Tibial nerve (tissue), 4 donors: Measurements from ENCODE around the gene LRRC56. TPM values are rescaled to one million over a fixed set of nuclear protein-coding genes. Genes with fewer than 3 reads are reported as not detected.

Experiments used
- DNase-seq, 2 donors: peaks; one replicate each; pipeline ENCODE4 v3.0.0-alpha.2; 2019; ENCODE audit warnings: low spot score in 2 of 2
- H3K27ac ChIP-seq, 4 donors: fragments of 200-600 bp; sonication (generic) in 3 of 4; one replicate each; pipeline ENCODE4 v1.5.1; 2017 to 2019; ENCODE audit warnings: mild to moderate bottlenecking in 1 of 4
- H3K27me3 ChIP-seq, 2 donors: fragments of 200-600 bp; sonication (generic) in 1 of 2; one replicate each; pipeline versions ENCODE4 v1.5.1 to v1.6.0; 2017 to 2019
- H3K36me3 ChIP-seq, 3 donors: fragments of 200-600 bp; sonication (generic); one replicate each; pipeline ENCODE4 v1.5.1; 2018 to 2019
- H3K4me1 ChIP-seq, 4 donors: fragments of 200-600 bp; sonication (generic) in 3 of 4; one replicate each; pipeline ENCODE4 v1.5.1; 2017 to 2019
- H3K4me3 ChIP-seq, 4 donors: fragments of 200-600 bp; sonication (generic) in 3 of 4; one replicate each; pipeline ENCODE4 v1.5.1; 2017 to 2019; ENCODE audit warnings: mild to moderate bottlenecking in 1 of 4, moderate library complexity in 1 of 4
- H3K9me3 ChIP-seq, 4 donors: fragments of 200-600 bp; sonication (generic) in 3 of 4; one replicate each; pipeline ENCODE4 v1.5.1; 2017 to 2019
- EP300 ChIP-seq, 2 donors: sonication (generic); formaldehyde crosslinking; IDR thresholded peaks; one replicate each; pipeline ENCODE4 v1.6.1; 2017; ENCODE audit warnings: antibody characterized with exemption in 2 of 2, mild to moderate bottlenecking in 1 of 2
- POLR2A ChIP-seq, 2 donors: fragments of 450-650 bp; IDR thresholded peaks; one replicate each; pipeline ENCODE4 v1.6.1; 2017; ENCODE audit warnings: antibody characterized with exemption in 2 of 2, mild to moderate bottlenecking in 2 of 2, moderate library complexity in 2 of 2
- WGBS, 2 donors: methylation state at CpG; one replicate each; pipeline ENCODE4 v1.1.5; 2018; 5-methylcytosine and 5-hydroxymethylcytosine counted together
- total RNA-seq, 4 donors: library from RNA; depleted of rRNA; stranded (reverse); fragments of >200 nt; gene quantifications; one replicate each; pipeline ENCODE4 v1.1.0, GENCODE V29; 2016
- TF ChIP-seq, protein P1 (sequence below), 5 experiments: fragments of 200-600 bp in 3 of 5; fragments of 450-650 bp in 2 of 5; sonication (generic) in 3 of 5; IDR thresholded peaks; one replicate each; pipeline ENCODE4 v1.5.1; 2016 to 2019; ENCODE audit warnings: antibody characterized with exemption in 5 of 5, mild to moderate bottlenecking in 3 of 5, moderate library complexity in 2 of 5

The LRRC56 gene, protein sequence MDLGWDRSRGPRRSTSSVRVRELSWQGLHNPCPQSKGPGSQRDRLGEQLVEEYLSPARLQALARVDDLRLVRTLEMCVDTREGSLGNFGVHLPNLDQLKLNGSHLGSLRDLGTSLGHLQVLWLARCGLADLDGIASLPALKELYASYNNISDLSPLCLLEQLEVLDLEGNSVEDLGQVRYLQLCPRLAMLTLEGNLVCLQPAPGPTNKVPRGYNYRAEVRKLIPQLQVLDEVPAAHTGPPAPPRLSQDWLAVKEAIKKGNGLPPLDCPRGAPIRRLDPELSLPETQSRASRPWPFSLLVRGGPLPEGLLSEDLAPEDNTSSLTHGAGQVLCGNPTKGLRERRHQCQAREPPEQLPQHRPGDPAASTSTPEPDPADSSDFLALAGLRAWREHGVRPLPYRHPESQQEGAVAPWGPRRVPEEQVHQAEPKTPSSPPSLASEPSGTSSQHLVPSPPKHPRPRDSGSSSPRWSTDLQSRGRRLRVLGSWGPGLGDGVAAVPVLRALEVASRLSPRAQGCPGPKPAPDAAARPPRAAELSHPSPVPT
- total RNA-seq = 1 to 10 TPM in 1 of 4 donors, under 1 TPM in 2, not detected in 1; 0.22 to 1.4 (median 0.60) TPM

DNA sequence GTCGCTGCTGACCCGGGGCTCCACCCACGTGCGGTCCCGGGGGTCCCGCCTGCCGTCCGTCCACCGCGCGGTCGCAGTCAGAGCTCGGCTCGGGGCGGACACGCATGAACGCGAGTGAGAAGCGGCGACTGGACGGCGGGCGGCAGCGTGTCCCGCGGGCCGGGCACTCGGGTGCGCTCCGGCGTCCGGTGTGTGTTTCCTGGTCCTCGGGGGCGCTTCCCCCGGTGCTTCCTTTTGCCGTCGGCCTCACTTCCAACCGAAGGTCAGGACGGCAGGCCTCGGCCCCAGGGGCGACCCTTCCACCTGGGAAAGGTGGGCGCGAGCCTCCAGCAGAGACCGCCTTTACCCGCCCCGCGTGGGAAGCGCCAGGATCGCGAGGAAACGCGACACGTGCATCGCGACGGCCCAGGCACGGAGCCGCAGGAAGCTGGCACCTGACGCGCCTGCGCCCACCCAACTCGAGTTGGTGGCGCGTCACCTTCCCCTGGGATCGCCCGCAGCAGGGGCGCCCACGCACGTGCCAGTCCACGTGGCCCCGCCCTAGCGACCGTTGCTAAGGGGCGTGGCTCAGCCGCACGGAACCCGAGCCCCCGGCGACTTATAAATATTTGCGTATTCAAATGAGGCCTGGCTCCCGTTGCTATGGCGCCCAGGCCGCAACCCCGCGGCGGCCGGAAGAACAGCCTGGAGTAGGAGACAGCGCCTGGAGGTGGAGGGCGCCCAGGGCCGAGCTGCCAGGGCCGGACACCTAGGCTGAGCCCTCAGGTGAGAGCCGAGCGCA is at the start of gene LRRC56:
LRRC56 (plus strand) TSS at position 687 of the 781 bp plus-strand sequence. CDS start 3,158 bp downstream, outside the sequence.
- no peaks in the 10 kb centered on the region for H3K27me3 ChIP-seq
- H3K36me3 ChIP-seq = peaks cover 0 to 20% (median 0%) of the 10 kb centered on the region in 3 donors
- H3K27ac ChIP-seq = peak within 1 kb of the TSS; percentile 51 to 92 (median 89)
- TF ChIP-seq EP300 (IDR thresholded peaks at IDR 0.05) = peak; percentile 62 to 64
- TF ChIP-seq, protein P1, sequence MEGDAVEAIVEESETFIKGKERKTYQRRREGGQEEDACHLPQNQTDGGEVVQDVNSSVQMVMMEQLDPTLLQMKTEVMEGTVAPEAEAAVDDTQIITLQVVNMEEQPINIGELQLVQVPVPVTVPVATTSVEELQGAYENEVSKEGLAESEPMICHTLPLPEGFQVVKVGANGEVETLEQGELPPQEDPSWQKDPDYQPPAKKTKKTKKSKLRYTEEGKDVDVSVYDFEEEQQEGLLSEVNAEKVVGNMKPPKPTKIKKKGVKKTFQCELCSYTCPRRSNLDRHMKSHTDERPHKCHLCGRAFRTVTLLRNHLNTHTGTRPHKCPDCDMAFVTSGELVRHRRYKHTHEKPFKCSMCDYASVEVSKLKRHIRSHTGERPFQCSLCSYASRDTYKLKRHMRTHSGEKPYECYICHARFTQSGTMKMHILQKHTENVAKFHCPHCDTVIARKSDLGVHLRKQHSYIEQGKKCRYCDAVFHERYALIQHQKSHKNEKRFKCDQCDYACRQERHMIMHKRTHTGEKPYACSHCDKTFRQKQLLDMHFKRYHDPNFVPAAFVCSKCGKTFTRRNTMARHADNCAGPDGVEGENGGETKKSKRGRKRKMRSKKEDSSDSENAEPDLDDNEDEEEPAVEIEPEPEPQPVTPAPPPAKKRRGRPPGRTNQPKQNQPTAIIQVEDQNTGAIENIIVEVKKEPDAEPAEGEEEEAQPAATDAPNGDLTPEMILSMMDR (IDR thresholded peaks at IDR 0.05) = no peak
- TF ChIP-seq POLR2A (IDR thresholded peaks at IDR 0.05) = peak in 1 of 2 donors; percentile 40
- peaks cover 0 to 46% (median 31%) of the 10 kb centered on the region in 4 donors for H3K4me1 ChIP-seq
- peak within 1 kb of the TSS; percentile 15 to 98 (median 73) for H3K4me3 ChIP-seq
- no peaks in the 10 kb centered on the region for H3K9me3 ChIP-seq
- DNase-seq = peak; percentile 49 to 51
- WGBS, 2 donors = 6 to 8% methylated on average over 47 to 60 of the region's 93 CpGs

DNA sequence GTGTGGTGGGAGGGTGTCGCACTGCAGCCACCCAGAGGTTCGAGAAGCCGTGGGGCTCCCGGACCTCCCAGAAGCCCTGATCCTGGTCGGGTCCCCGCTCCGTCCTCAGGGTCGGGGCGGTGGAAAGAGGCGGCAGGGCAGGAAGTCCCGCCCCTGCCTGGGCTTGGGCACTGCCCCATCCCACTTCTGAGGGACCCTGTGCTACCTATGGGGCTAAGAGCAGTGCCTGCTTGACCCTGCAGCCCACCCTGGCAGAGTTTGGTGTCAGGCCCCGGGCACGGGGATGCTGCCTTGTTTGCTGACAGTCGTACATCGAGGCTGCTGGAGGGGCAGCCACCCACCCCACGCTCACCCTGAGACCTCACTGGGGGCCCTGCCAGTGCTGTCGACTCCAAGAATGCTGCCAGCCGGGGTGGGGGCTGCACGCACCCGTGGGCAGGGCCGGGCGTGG is 49.7 kb upstream of the LRRC56 start:
- Histone ChIP-seq H3K4me3 (no peak overlapping the region), H3K36me3 (peaks cover 0 to 54% (median 0%) of the 10 kb centered on the region in 3 donors), H3K9me3 (no peaks in the 10 kb centered on the region), H3K27me3 (no peaks in the 10 kb centered on the region), H3K4me1 (no peaks in the 10 kb centered on the region), H3K27ac (no peak overlapping the region)
- no peak for TF ChIP-seq POLR2A (IDR thresholded peaks at IDR 0.05)
- 75 to 91% methylated on average over 7 to 14 of the region's 22 CpGs for WGBS, 2 donors
- DNase-seq = no peak

DNA sequence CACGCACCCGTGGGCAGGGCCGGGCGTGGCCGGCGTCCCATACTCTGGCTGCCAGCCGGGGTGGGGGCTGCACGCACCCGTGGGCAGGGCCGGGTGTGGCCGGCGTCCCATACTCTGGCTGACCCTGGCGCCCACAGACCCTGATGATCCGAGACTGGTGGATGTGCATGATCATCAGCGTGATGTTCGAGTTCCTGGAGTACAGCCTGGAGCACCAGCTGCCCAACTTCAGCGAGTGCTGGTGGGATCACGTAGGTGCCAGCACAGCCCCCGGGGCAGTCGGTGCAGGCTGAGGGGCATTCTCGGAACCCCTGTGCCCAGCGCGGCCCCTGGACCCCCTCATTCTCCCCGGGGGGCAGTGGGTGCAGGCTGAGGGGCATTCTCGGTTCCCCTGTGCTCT is 49.3 kb upstream of the LRRC56 start:
- Histone ChIP-seq H3K36me3 (peaks cover 0 to 59% (median 0%) of the 10 kb centered on the region in 3 donors), H3K27ac (no peak overlapping the region), H3K4me1 (no peaks in the 10 kb centered on the region), H3K4me3 (no peak overlapping the region), H3K9me3 (no peaks in the 10 kb centered on the region), H3K27me3 (no peaks in the 10 kb centered on the region)
- no peak for DNase-seq
- 80 to 93% methylated on average over 8 to 18 of the region's 25 CpGs for WGBS, 2 donors
- TF ChIP-seq POLR2A (IDR thresholded peaks at IDR 0.05) (no peak), EP300 (IDR thresholded peaks at IDR 0.05) (no peak)
- TF ChIP-seq, protein P1 (IDR thresholded peaks at IDR 0.05) = no peak

DNA sequence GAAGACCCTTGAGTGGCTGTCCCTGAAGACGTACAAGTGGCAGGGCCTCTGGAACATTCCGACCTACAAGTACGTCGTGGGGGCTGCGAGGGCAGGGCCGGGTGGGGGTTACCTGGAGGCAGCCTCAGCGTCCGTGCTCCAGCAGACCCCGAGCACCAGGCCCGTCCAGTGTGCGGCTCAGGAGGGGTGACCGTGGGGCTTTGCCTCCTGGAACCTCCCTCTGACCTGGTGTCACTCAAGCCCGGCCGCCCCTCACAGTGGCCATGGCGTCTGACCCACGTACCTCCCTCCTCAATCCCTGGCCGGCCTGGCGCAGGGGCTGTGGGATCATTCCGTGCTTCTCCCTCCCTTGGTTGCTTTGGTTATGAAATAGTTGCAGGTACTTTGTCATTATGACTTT is 48.7 kb upstream of the LRRC56 start:
- Histone ChIP-seq H3K27me3 (no peaks in the 10 kb centered on the region), H3K9me3 (no peaks in the 10 kb centered on the region), H3K36me3 (peaks cover 0 to 64% (median 2%) of the 10 kb centered on the region in 3 donors), H3K4me1 (no peaks in the 10 kb centered on the region), H3K4me3 (no peak overlapping the region), H3K27ac (no peak overlapping the region)
- no peak for DNase-seq
- no peak for TF ChIP-seq POLR2A (IDR thresholded peaks at IDR 0.05)
- TF ChIP-seq, protein P1 (IDR thresholded peaks at IDR 0.05) = no peak
- no peak for TF ChIP-seq EP300 (IDR thresholded peaks at IDR 0.05)
- WGBS, 2 donors = 95 to 97% methylated on average over 10 to 19 of the region's 19 CpGs

DNA sequence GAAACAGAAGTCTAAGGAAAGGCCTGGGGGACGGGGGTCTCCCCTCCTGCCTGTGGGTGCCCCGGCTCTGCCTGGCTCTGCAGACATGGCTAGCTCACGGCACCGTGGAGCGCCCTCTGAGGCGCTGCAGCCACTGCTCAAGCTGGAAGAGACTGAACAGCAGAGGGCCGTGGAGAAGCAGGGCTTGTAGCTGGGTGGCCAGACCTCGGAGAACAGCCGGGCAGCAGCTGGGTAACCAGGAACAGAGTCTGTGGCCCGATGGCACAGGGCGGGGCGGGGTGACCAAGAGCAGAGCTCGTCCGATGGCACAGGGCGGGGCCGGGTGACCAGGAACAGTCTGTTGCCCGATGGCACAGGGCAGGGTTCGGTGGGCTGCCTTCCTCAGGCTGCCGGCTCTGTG is 48.3 kb upstream of the LRRC56 start:
- H3K27me3 ChIP-seq = no peaks in the 10 kb centered on the region
- peaks cover 0 to 68% (median 6%) of the 10 kb centered on the region in 3 donors for H3K36me3 ChIP-seq
- H3K27ac ChIP-seq = no peak overlapping the region
- 87 to 88% methylated on average over 16 to 19 of the region's 19 CpGs for WGBS, 2 donors
- H3K4me1 ChIP-seq = no peaks in the 10 kb centered on the region
- TF ChIP-seq POLR2A (IDR thresholded peaks at IDR 0.05) = no peak
- TF ChIP-seq, protein P1 (IDR thresholded peaks at IDR 0.05) = no peak
- no peak for TF ChIP-seq EP300 (IDR thresholded peaks at IDR 0.05)
- no peaks in the 10 kb centered on the region for H3K9me3 ChIP-seq
- DNase-seq = no peak
- H3K4me3 ChIP-seq = no peak overlapping the region
